ENCODE results near the gene PTGFRN.
"Not testable (repeated sequence)": the region's sequence is repeated elsewhere in the genome, so short reads cannot be mapped to it uniquely, and the experiment has no call there.

PTGFRN gene

GRCh38 chr1:116909512-116910378, at the start of gene PTGFRN:
Gene PTGFRN, plus strand, starts transcription at chr1:116909916. Its CDS starts 288 bp downstream, at chr1:116910204.
- peak; percentile 58 to 84 (median 71) for DNase-seq

GRCh38 chr1:116860167-116860566, 49.5 kb upstream of the PTGFRN start:
- DNase-seq, result not testable (repeated sequence)

- no peak for DNase-seq
Measured at GRCh38 chr1:116861137-116861536, 48.6 kb upstream of the PTGFRN start.

GRCh38 chr1:116863031-116863430, 46.7 kb upstream of the PTGFRN start:
- not testable (repeated sequence) for DNase-seq

- not testable (repeated sequence) for DNase-seq
Measured at GRCh38 chr1:116866478-116866877, 43.2 kb upstream of the PTGFRN start.

- DNase-seq, result no peak
Measured at GRCh38 chr1:116868385-116868784, 41.3 kb upstream of the PTGFRN start.

- no peak for DNase-seq
Measured at GRCh38 chr1:116869611-116870010, 40.1 kb upstream of the PTGFRN start.

- DNase-seq, result no peak
Measured at GRCh38 chr1:116870300-116870699, 39.4 kb upstream of the PTGFRN start.

- DNase-seq, result no peak
Measured at GRCh38 chr1:116871779-116872146, 38.0 kb upstream of the PTGFRN start.

GRCh38 chr1:116873680-116874271, 35.9 kb upstream of the PTGFRN start:
- DNase-seq, result no peak

GRCh38 chr1:116874733-116875249, 34.9 kb upstream of the PTGFRN start:
- peak in 1 of 3 donors; percentile 33 for DNase-seq

- no peak for DNase-seq
Measured at GRCh38 chr1:116875391-116875790, 34.3 kb upstream of the PTGFRN start.

GRCh38 chr1:116875946-116876345, 33.8 kb upstream of the PTGFRN start:
- DNase-seq, result not testable (repeated sequence)

GRCh38 chr1:116877141-116877818, 32.4 kb upstream of the PTGFRN start:
- DNase-seq, result peak; percentile 61 to 77 (median 73)

- peak; percentile 29 to 40 (median 34) for DNase-seq
Measured at GRCh38 chr1:116878804-116879477, 30.8 kb upstream of the PTGFRN start.

GRCh38 chr1:116879478-116880133, 30.1 kb upstream of the PTGFRN start:
- DNase-seq, result no peak

GRCh38 chr1:116880917-116881316, 28.8 kb upstream of the PTGFRN start:
- no peak for DNase-seq

GRCh38 chr1:116881879-116882520, 27.7 kb upstream of the PTGFRN start:
- peak; percentile 86 to 96 (median 94) for DNase-seq

- DNase-seq, result no peak
Measured at GRCh38 chr1:116882866-116883265, 26.9 kb upstream of the PTGFRN start.

GRCh38 chr1:116886291-116886878, 23.3 kb upstream of the PTGFRN start:
- DNase-seq, result peak in 1 of 3 donors; percentile 36

GRCh38 chr1:116887212-116887611, 22.5 kb upstream of the PTGFRN start:
- no peak for DNase-seq
